Astrocyte of the cerebellum (primary cell): ENCODE results near the gene RGS3.
A peak's percentile ranks its signal among the peaks of the same experiment; 100 is the strongest.

Source experiments
- DNase-seq: peaks from one replicate; pipeline ENCODE4 v3.0.0-alpha.2; 2011; ENCODE audit warnings: low read depth
- H3K4me3 ChIP-seq: 2 replicates; pipeline ENCODE4 v1.5.1; 2011; ENCODE audit warnings: mild to moderate bottlenecking, low read depth, low read length, moderate library complexity
- in situ Hi-C: cut with HindIII; loops from 2 replicates; pipeline ENCODE4 v1.10.0; 2017; ENCODE audit warnings: low sequenced_read_pairs
- TF ChIP-seq, protein P1 (sequence below): IDR thresholded peaks from 2 replicates; pipeline ENCODE4 v1.5.1; 2012; ENCODE audit warnings: low read length, low read depth, moderate library complexity, mild to moderate bottlenecking; ENCODE audit errors: missing control alignments

RGS3 gene

DNA sequence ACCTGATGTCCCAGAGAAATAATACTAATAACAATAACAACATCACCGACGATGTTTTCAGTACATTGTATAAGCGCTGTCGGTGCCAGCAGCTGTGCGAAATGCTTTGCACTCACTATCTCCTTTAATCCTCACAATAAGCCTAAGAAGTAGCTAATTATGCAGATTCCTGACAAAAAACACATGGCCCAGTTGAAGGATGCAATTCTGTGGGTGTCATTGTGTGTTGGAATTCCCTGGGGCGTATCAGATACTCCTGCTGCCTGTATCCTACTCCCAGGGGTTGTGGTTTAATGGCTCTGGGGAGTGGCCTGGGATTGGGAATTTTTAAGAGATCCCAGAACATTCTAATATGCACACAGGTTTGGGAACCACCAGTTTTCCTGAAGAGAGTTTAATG lies 154.0 kb downstream of the RGS3 start:
- no peak for DNase-seq
- H3K4me3 ChIP-seq, result no peak overlapping the region
- TF ChIP-seq, protein P1, sequence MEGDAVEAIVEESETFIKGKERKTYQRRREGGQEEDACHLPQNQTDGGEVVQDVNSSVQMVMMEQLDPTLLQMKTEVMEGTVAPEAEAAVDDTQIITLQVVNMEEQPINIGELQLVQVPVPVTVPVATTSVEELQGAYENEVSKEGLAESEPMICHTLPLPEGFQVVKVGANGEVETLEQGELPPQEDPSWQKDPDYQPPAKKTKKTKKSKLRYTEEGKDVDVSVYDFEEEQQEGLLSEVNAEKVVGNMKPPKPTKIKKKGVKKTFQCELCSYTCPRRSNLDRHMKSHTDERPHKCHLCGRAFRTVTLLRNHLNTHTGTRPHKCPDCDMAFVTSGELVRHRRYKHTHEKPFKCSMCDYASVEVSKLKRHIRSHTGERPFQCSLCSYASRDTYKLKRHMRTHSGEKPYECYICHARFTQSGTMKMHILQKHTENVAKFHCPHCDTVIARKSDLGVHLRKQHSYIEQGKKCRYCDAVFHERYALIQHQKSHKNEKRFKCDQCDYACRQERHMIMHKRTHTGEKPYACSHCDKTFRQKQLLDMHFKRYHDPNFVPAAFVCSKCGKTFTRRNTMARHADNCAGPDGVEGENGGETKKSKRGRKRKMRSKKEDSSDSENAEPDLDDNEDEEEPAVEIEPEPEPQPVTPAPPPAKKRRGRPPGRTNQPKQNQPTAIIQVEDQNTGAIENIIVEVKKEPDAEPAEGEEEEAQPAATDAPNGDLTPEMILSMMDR, result no peak
- in situ Hi-C loops, result no loop called here

DNA sequence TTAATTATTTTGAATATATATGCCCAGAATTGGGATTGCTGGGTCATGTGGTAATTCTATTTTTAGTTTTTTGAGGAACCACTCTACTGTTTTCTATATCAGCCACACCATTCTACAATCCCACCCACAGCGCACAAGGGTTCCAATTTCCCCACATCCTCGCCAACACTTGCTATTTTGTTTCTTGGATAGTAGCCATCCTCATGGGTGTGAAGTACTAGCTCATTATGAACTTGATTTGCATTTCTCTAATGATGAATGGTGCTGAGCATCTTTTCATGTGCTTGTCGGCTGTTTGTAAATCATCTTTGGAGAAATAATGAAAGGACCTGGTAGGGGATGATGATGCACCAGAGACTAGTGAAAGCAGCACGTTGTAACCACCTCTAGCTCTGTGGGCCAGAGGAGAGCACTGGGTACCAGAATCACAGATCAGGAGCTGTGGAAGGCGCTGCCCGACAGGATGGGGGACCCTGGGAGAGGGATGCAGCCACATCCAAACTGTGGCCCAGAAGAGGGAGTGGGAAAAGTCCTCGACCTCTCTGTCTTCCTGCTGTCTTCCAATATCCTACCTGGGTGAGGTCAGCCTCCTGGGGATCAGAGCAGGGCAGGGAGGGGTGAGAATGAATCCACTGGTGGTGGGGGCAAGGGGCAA lies 155.4 kb downstream of the RGS3 start:
- DNase-seq, result no peak
- no peak overlapping the region for H3K4me3 ChIP-seq
- TF ChIP-seq, protein P1, result no peak
- in situ Hi-C loops, result no loop called here

GRCh38 chr9:113619491-113620376 lies 156.2 kb downstream of the RGS3 start:
- in situ Hi-C loops, result no loop called here
- no peak for DNase-seq
- TF ChIP-seq, protein P1, result no peak
- H3K4me3 ChIP-seq, result no peak overlapping the region

DNA sequence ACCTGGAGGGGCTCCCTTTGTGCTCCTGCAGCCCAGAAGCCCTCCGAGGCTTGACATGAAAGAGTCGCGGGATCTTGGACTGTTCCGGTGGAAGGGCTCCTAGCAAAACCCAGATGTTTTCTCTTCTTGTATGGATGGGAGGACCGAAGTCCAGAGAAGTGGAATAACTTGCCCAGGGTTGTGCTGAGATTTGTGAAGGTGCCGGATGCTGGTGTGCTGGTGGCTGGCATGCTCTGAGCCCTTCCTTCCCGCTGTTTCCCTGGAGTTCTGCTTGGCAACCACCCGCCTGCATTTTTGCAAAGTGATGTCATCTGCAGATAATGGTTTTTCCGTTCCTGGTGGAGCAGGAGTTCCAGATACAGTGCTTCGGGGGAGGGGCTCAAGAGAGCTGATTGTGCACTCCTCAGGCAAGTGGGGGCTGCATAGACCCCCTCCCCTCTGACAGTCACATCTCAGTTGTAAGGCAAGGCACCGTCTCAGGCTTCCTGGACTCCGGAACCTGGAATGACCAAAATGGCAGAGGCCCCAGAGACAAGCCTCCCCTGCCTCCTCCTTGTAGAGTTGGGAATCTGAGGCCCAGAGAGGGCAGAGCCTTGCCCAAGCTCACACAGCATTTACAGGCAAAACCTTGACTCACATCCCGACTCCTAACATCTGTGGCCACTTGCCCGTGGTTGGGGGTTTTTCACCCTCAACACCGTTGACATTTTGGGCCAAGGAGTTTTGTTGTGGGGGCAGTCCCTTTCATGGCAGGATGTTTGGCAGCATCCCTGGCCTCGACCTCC lies 157.0 kb downstream of the RGS3 start:
- H3K4me3 ChIP-seq, result no peak overlapping the region
- peak; percentile 86 for DNase-seq
- TF ChIP-seq, protein P1, result no peak
- in situ Hi-C loops, result no loop called here

GRCh38 chr9:113621309-113621791 lies 157.8 kb downstream of the RGS3 start:
- in situ Hi-C loops, result no loop called here
- H3K4me3 ChIP-seq, result no peak overlapping the region
- TF ChIP-seq, protein P1, result no peak
- DNase-seq, result peak; percentile 90

GRCh38 chr9:113621980-113622379 lies 158.5 kb downstream of the RGS3 start:
- no peak overlapping the region for H3K4me3 ChIP-seq
- TF ChIP-seq, protein P1, result no peak
- DNase-seq, result no peak
- in situ Hi-C loops, result no loop called here
